ENCODE data around the gene PNMA6E. TPM values are rescaled to one million over a fixed set of nuclear protein-coding genes. Genes with fewer than 3 reads are reported as not detected.

PNMA6E gene
- total RNA-seq, 1 donor from 2014 or later, result not detected

- Histone ChIP-seq H3K4me3 (ENCODE audit: insufficient read depth, low read depth, low read length) (no peak overlapping the region), H3K4me1 (ENCODE audit: insufficient read depth, low read length) (no peaks in the 10 kb centered on the region), H3K9me3 (ENCODE audit: insufficient read depth, low read depth, low read length) (no peaks in the 10 kb centered on the region), H3K4me2 (ENCODE audit: low read length) (no peak overlapping the region), H3K79me2 (ENCODE audit: insufficient read depth, low read length) (no peaks in the 10 kb centered on the region), H4K20me1 (ENCODE audit: insufficient read depth, low read length) (no peaks in the 10 kb centered on the region), H2AFZ (ENCODE audit: low read depth, low read length) (no peak overlapping the region), H3K27me3 (ENCODE audit: insufficient read depth, low read length) (no peaks in the 10 kb centered on the region), H3K27ac (ENCODE audit: low read depth, low read length) (no peak overlapping the region), H3K9ac (ENCODE audit: low read length) (no peak overlapping the region), H3K36me3 (ENCODE audit: insufficient read depth, low read length) (no peaks in the 10 kb centered on the region)
- peak; percentile 37 for FAIRE-seq
- H3K9me3 Mint-ChIP-seq (ENCODE audit: unreplicated experiment), result no peaks in the 10 kb centered on the region
- no peak overlapping the region for H3K4me3 Mint-ChIP-seq (ENCODE audit: unreplicated experiment)
- H3K4me1 Mint-ChIP-seq (ENCODE audit: low read depth, unreplicated experiment), result peaks cover 7% of the 10 kb centered on the region
- DNase-seq (ENCODE audit: low read depth), result no peak
- no peak overlapping the region for H3K27ac Mint-ChIP-seq (ENCODE audit: unreplicated experiment)
- no peaks in the 10 kb centered on the region for H3K27me3 Mint-ChIP-seq (ENCODE audit: low read depth, unreplicated experiment)
- no peak for TF ChIP-seq EZH2 (IDR thresholded peaks at IDR 0.05; ENCODE audit: insufficient read depth, low read length)
- TF ChIP-seq, protein P1, sequence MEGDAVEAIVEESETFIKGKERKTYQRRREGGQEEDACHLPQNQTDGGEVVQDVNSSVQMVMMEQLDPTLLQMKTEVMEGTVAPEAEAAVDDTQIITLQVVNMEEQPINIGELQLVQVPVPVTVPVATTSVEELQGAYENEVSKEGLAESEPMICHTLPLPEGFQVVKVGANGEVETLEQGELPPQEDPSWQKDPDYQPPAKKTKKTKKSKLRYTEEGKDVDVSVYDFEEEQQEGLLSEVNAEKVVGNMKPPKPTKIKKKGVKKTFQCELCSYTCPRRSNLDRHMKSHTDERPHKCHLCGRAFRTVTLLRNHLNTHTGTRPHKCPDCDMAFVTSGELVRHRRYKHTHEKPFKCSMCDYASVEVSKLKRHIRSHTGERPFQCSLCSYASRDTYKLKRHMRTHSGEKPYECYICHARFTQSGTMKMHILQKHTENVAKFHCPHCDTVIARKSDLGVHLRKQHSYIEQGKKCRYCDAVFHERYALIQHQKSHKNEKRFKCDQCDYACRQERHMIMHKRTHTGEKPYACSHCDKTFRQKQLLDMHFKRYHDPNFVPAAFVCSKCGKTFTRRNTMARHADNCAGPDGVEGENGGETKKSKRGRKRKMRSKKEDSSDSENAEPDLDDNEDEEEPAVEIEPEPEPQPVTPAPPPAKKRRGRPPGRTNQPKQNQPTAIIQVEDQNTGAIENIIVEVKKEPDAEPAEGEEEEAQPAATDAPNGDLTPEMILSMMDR (IDR thresholded peaks at IDR 0.05; ENCODE audit: insufficient read depth, low read depth, low read length), result no peak
- H3K36me3 Mint-ChIP-seq (ENCODE audit: low read depth, unreplicated experiment), result no peaks in the 10 kb centered on the region
Measured at GRCh38 chrX:153370293-153371055, 30.7 kb downstream of the PNMA6E start.

- Histone ChIP-seq H3K4me1 (ENCODE audit: insufficient read depth, low read length) (no peaks in the 10 kb centered on the region), H4K20me1 (ENCODE audit: insufficient read depth, low read length) (no peaks in the 10 kb centered on the region), H3K9me3 (ENCODE audit: insufficient read depth, low read depth, low read length) (no peaks in the 10 kb centered on the region), H3K79me2 (ENCODE audit: insufficient read depth, low read length) (no peaks in the 10 kb centered on the region), H3K36me3 (ENCODE audit: insufficient read depth, low read length) (no peaks in the 10 kb centered on the region), H3K27me3 (ENCODE audit: insufficient read depth, low read length) (no peaks in the 10 kb centered on the region), H3K4me2 (ENCODE audit: low read length) (no peak overlapping the region), H2AFZ (ENCODE audit: low read depth, low read length) (no peak overlapping the region), H3K9ac (ENCODE audit: low read length) (no peak overlapping the region), H3K27ac (ENCODE audit: low read depth, low read length) (no peak overlapping the region), H3K4me3 (ENCODE audit: insufficient read depth, low read depth, low read length) (no peak overlapping the region)
- Mint-ChIP-seq H3K27me3 (ENCODE audit: low read depth, unreplicated experiment) (peaks cover 3% of the 10 kb centered on the region), H3K27ac (ENCODE audit: unreplicated experiment) (no peak overlapping the region), H3K4me3 (ENCODE audit: unreplicated experiment) (no peak overlapping the region), H3K36me3 (ENCODE audit: low read depth, unreplicated experiment) (no peaks in the 10 kb centered on the region), H3K9me3 (ENCODE audit: unreplicated experiment) (no peaks in the 10 kb centered on the region), H3K4me1 (ENCODE audit: low read depth, unreplicated experiment) (peaks cover 7% of the 10 kb centered on the region)
- TF ChIP-seq, protein P1 (IDR thresholded peaks at IDR 0.05; ENCODE audit: insufficient read depth, low read depth, low read length), result no peak
- no peak for TF ChIP-seq EZH2 (IDR thresholded peaks at IDR 0.05; ENCODE audit: insufficient read depth, low read length)
- DNase-seq (ENCODE audit: low read depth), result no peak
- peak; percentile 20 for FAIRE-seq
Measured at GRCh38 chrX:153366878-153367538, 34.1 kb downstream of the PNMA6E start.

DNA sequence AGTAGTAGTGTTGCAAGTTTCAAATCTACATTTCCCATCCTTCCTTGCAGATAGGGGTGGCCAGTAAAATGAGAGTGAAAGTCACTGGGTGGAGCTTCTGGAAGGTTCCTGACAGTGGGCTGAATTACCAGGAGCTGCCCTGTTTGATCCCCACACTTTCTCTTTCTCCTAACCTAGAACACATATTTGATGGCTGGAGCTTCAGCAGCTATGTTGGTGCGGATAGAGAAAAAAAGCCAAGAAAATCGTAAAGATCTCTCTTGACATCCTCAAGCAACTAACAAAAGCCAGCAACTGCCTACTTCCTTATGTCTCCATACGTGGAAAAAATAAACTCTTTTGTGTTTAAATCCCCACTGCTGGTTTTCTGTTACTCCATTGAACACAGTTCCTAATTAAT lies 35.0 kb downstream of the PNMA6E start:
- Histone ChIP-seq H3K4me3 (ENCODE audit: insufficient read depth, low read depth, low read length) (no peak overlapping the region), H3K9me3 (ENCODE audit: insufficient read depth, low read depth, low read length) (no peaks in the 10 kb centered on the region), H4K20me1 (ENCODE audit: insufficient read depth, low read length) (no peaks in the 10 kb centered on the region), H3K36me3 (ENCODE audit: insufficient read depth, low read length) (no peaks in the 10 kb centered on the region), H3K9ac (ENCODE audit: low read length) (no peak overlapping the region), H2AFZ (ENCODE audit: low read depth, low read length) (no peak overlapping the region), H3K4me1 (ENCODE audit: insufficient read depth, low read length) (no peaks in the 10 kb centered on the region), H3K27ac (ENCODE audit: low read depth, low read length) (no peak overlapping the region), H3K27me3 (ENCODE audit: insufficient read depth, low read length) (no peaks in the 10 kb centered on the region), H3K4me2 (ENCODE audit: low read length) (no peak overlapping the region), H3K79me2 (ENCODE audit: insufficient read depth, low read length) (no peaks in the 10 kb centered on the region)
- Mint-ChIP-seq H3K36me3 (ENCODE audit: low read depth, unreplicated experiment) (no peaks in the 10 kb centered on the region), H3K27me3 (ENCODE audit: low read depth, unreplicated experiment) (peaks cover 4% of the 10 kb centered on the region), H3K4me1 (ENCODE audit: low read depth, unreplicated experiment) (peaks cover 5% of the 10 kb centered on the region), H3K27ac (ENCODE audit: unreplicated experiment) (no peak overlapping the region), H3K4me3 (ENCODE audit: unreplicated experiment) (no peak overlapping the region), H3K9me3 (ENCODE audit: unreplicated experiment) (no peaks in the 10 kb centered on the region)
- TF ChIP-seq, protein P1 (IDR thresholded peaks at IDR 0.05; ENCODE audit: insufficient read depth, low read depth, low read length), result no peak
- TF ChIP-seq EZH2 (IDR thresholded peaks at IDR 0.05; ENCODE audit: insufficient read depth, low read length), result no peak
- DNase-seq (ENCODE audit: low read depth) (no peak), FAIRE-seq (no peak)

All from astrocyte (in vitro differentiated cells and primary cell).